Effector CD4-positive, alpha-beta T cell (primary cell): ENCODE data around the gene TTC28.
A peak's percentile ranks its signal among the peaks of the same experiment; 100 is the strongest.

Source experiments
- DNase-seq: peaks from one replicate; pipeline ENCODE4 v3.0.0-alpha.2; 2020

TTC28 gene

GRCh38 chr22:28031383-28031922 lies 648.2 kb downstream of the TTC28 start:
- no peak for DNase-seq

- DNase-seq: no peak
Observed at GRCh38 chr22:28030473-28030872, 649.2 kb downstream of the TTC28 start.

DNA sequence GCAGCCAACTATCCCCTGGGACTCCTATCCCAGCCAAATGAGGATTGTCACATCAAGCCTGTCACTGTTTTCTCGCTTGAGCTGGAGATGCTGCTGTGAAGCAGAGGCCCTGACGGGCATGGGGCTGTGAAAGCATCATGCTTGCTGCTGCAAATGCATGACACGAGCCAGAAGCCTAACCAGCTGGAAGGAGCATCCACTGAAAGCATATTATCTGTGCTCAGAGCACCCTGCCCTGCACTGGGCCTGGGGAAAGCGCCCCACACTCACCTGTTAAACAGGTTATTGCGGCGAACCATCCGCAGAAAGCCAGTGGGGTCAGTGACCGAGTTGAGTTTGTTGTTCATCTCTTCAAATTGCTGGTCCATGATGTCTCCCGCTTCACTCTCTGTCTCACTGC lies 649.7 kb downstream of the TTC28 start:
- DNase-seq: no peak

DNA sequence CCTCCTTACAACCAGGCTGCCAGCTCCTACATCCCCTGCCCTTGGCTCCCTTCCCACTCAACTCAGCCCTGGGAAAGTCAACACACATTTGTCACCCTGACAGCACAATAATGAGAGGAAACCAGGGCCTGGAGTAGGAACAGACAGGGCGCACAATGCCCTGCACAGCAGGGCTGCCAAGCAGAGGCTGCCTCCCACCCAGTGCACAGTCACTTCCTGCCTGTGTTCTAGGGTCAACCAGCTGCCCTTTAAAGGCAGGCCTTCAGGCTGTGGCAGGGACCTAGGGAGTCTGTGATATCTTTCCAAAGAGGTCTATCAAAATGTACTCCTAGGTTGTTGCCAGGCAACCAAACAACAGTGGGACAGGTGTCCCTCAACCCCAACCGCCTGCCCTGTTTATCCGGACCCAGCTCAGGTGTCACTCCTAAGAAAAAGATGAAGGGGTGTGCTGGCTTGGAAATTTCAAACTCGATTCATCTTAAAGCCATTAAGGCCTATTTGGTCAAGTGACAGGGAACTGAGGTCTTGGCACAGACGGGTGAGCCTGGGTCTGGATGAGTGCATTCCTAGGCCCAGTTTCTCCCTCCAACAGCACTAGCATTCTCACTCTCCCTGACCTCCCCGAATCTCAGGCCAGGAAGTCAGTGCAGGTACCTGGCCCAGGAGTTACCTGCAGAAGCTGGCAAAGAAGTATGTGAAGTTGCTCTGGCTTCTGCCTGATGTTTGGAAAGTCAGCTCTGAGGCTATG lies 650.3 kb downstream of the TTC28 start:
- no peak for DNase-seq

GRCh38 chr22:28027453-28028448 lies 651.9 kb downstream of the TTC28 start:
- no peak for DNase-seq

DNA sequence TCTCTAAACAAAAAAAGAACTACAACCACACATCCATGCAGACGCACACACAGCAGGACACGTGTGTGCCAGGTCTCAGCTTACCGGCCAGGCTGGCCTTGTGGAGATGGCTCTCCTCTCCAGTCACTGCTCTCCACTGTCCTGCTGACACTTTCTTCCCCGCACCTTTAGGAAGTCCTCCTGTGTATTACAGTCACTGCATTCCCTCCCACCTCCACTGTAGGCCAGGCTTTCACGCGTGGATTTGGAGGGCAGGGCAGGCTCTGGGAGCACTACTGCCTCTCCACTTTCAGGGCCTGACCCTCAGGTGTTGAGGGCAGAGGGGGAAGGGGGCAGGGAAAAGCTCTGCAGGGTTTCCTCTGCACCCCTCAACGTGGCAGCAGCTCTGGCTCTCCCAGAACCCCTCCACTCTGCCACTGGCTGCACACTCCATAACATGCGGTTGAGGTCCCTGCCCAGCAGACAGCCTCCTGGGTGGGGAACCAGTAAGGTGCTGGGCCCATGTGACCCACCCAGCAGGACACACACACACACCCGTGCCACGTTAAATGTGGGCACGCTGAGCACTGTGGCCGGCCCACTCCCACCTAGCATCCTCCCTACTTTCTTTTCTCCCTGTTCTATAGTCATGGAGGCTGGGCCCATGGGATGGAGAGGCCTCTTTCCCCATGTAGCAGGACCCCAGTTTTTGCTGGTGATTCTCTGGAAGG lies 653.6 kb downstream of the TTC28 start:
- DNase-seq: no peak

DNA sequence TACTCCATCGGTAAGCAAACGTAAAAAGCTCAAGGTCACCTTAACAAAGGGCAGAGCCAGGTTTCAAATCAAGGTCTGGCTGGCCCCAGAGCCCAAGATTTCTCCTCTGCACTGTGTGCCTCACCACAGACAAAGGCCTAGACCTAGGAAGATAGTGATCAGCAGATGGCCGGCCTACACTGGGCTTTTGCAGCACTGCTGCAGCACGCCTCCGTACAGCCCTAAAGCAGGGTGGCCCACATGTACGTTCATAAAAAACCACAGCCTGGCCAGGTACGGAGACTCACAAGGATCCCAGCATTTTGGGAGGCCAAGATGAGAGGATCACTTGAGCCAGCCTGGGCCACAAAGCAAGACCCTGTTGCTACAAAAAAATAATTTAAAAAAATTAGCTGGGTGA lies 654.3 kb downstream of the TTC28 start:
- DNase-seq: no peak

DNA sequence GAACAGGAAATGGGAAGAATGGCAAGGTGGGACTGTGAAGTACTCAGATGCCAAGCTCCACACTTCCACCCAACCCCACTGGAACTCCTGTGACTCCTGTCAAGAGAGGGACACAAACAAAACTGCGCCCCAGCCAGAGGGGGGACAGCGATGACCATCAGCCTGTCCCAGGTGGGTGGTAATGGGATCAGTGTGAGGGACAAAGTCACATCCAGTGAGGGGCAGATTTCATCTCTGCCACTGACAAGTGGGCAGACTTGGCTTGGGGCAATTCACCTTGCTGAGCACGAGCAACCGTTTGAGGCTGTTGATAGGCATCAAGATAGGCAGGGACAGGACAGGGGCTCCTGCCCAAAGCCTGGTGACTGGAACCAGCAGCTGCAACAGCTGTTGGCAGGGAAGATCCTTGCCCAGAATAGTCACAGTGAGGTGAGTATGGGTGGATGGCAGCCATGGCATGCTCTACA lies 655.2 kb downstream of the TTC28 start:
- DNase-seq: no peak

DNA sequence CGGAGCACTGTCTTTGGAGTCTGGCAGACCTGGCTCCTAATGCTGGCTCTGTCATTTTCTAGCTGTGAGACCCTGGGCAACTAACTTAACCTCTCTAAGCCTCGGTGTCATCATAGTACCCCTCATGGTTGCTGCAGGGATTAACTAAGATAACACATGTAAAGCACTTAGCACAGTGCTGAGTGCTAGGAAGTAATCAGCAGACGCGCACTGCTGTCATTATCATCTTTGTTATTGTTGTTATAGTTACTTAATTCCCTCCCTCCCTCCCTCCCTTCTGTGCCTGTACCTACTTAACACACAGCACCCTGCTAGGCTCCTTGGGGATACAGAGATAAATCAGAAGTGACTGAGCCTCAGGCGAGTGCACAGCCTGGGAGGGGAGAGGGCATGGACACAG lies 655.9 kb downstream of the TTC28 start:
- no peak for DNase-seq

- no peak for DNase-seq
Observed at GRCh38 chr22:28023036-28023435, 656.6 kb downstream of the TTC28 start.

DNA sequence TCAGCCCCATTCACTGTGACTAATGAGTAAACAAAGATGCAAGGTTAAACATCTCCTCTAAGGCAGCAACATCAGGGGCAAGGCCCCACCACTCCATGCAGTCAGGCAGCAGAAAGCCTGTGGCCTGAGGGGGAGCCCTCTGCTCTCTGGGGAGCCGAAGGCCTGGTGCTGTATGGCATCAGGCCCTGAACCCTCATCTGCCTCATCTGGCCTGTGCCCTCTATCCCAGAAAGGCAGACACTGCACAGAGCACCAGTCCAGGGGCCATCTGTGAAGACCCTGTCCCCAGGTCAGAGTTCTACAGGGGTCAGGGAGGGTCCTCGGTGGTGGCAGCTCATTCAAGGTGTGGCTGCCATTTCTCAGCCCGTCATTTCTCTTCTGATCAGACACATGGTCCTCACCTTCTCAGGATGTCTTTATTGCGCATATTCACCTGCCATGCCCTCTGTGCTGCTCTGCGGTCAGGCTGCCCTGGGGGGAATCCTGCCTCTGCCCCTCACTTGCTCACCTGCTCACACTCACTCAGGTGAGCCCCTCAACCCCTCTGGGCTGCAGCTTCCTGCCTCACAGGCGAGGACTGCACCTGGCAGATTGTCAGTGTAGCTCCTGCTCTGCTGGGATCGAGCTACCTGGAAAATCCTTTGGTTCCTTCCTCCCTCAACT lies 657.5 kb downstream of the TTC28 start:
- no peak for DNase-seq

DNA sequence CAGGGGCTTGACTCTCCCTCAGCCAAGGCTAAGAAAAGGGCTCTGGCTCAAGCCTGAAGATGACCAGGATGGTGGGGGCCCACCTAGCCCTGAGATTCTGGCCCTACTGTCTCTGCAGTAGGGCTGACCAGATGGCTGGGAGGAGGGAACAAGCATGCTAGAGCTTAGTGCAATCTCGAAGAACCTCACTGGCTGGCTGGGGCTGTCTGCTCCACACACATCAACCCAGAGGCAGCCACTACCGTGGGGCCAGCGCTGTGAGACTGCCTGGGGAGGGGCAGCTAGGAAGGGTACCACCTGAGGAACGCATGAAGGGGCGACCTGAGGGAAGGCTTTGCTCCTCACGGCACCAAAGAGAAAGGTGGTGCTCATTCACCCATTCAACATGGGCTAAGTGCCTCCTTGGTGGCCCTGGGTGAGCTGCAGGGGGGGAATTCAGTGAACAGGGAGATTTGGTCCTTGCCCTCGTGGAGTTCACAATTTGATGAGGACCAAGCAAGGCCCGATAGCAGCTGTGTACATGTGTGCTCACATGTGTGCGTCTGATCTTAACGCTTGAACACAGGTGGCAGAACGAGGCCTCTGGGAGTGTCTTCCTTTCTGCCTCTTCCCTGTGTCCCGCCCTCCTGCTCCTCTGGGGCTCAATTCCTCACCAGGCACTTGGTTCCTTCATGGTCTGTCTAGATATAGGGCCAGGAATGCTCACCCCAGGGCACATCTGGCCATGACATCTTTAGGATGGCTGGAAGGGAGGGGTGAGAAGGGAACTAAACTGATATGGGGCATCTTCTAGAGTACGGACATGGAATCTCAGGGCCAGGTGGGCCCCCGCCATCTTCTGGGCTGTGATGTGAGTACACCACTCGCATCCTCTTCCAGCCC lies 658.3 kb downstream of the TTC28 start:
- no peak for DNase-seq

- DNase-seq: peak; percentile 33
Observed at GRCh38 chr22:28019881-28020861, 659.5 kb downstream of the TTC28 start.

DNA sequence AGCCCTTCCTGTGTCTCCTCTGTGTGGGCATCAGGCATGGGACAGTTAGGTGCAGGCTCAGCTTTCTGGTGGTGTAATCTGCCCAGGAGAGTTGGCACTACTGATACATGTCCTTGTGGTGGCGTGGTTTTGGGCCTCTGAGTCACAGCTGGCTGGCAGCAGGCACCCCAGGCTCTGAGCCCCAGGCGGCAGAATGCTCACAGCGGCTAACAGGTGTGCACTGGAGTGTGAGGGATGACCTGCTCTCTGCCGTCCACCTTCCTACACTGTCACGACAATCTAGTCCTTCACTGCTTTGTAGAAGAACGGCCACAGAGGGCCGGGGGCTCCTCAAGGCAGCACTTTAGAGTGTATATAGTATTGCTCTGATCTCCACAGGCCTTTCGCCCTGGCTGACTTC lies 660.3 kb downstream of the TTC28 start:
- DNase-seq: no peak

- no peak for DNase-seq
Observed at GRCh38 chr22:28018461-28018927, 661.1 kb downstream of the TTC28 start.

DNA sequence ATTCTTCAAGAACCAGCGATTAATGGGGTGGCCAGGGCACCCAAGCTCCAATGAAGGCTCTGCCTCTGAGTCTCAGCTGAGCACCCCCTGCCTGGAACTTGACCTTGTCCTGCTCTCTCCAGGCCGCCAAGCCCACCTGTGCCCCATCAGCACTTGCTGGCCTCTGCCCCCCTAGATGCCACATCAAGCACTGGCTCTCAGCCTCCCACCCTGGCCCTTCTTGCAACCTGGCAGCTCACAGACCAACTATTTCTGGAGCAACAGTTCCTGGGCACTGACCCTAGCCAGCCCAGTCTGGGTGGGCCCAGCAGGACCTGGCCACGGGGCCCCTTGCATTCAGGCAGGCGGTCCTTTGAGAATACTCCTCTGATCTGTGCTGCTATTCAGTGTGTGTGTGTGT lies 661.8 kb downstream of the TTC28 start:
- DNase-seq: no peak

- DNase-seq: no peak
Observed at GRCh38 chr22:28017558-28017820, 662.2 kb downstream of the TTC28 start.

GRCh38 chr22:28016781-28017557 lies 662.7 kb downstream of the TTC28 start:
- no peak for DNase-seq
